HEK293T (cell line): Measurements from ENCODE around the gene CERS2.

ENCODE experiments used
- CTCF ChIA-PET: fragments of 350-600 bp; formaldehyde crosslinking; extraction: SDS; loops from one replicate; lab custom pipeline; 2021; ENCODE audit warnings: antibody characterized with exemption, inconsistent platforms; lab: Yijun Ruan, JAX
- POLR2A ChIA-PET: fragments of 350-600 bp; formaldehyde crosslinking; extraction: SDS; loops from one replicate; lab custom pipeline; 2020; ENCODE audit warnings: antibody characterized with exemption, inconsistent platforms; lab: Yijun Ruan, JAX
- DNase-seq: peaks from one replicate; pipeline ENCODE4 v3.0.0; 2012; ENCODE audit warnings: mixed read lengths; ENCODE audit errors: extremely low spot score
- ARNT ChIP-seq: fragments of 450-650 bp; IDR thresholded peaks from 2 replicates; pipeline ENCODE4 v1.6.1; 2017; ENCODE audit warnings: mild to moderate bottlenecking
- BHLHE40 ChIP-seq: fragments of 450-650 bp; IDR thresholded peaks from 2 replicates; pipeline ENCODE4 v1.6.1; 2016; ENCODE audit warnings: mild to moderate bottlenecking, moderate library complexity, borderline replicate concordance
- CTBP1 ChIP-seq: fragments of 450-650 bp; IDR thresholded peaks from 2 replicates; pipeline ENCODE4 v1.6.1; 2016; ENCODE audit warnings: borderline replicate concordance
- ELF4 ChIP-seq: fragments of 450-650 bp; IDR thresholded peaks from 2 replicates; pipeline ENCODE4 v1.6.1; 2017; ENCODE audit warnings: antibody characterized with exemption
- FOXA1 ChIP-seq: fragments of 450-650 bp; IDR thresholded peaks from 2 replicates; pipeline ENCODE4 v1.6.1; 2016; ENCODE audit warnings: mild to moderate bottlenecking
- FOXK2 ChIP-seq: fragments of 450-650 bp; IDR thresholded peaks from 2 replicates; pipeline ENCODE4 v1.6.1; 2016; ENCODE audit warnings: mild to moderate bottlenecking
- FOXM1 ChIP-seq: fragments of 450-650 bp; IDR thresholded peaks from 2 replicates; pipeline ENCODE4 v1.6.1; 2017; ENCODE audit warnings: mild to moderate bottlenecking, borderline replicate concordance
- HDGF ChIP-seq: fragments of 450-650 bp; IDR thresholded peaks from 2 replicates; pipeline ENCODE4 v1.6.1; 2017; ENCODE audit warnings: antibody characterized with exemption, borderline replicate concordance
- L3MBTL2 ChIP-seq: fragments of 450-650 bp; conservative IDR thresholded peaks from 2 replicates; pipeline ENCODE4 v1.6.1; 2016; ENCODE audit warnings: mild to moderate bottlenecking
- LEF1 ChIP-seq: fragments of 450-650 bp; IDR thresholded peaks from 2 replicates; pipeline ENCODE4 v1.6.1; 2017; ENCODE audit warnings: mild to moderate bottlenecking, borderline replicate concordance
- NFRKB ChIP-seq: fragments of 450-650 bp; IDR thresholded peaks from 2 replicates; pipeline ENCODE4 v1.6.1; 2016; ENCODE audit warnings: mild to moderate bottlenecking, moderate library complexity
- PKNOX1 ChIP-seq: fragments of 450-650 bp; IDR thresholded peaks from 2 replicates; pipeline ENCODE4 v1.6.1; 2016
- SP1 ChIP-seq: fragments of 450-650 bp; IDR thresholded peaks from 2 replicates; pipeline ENCODE4 v1.6.1; 2017
- SUZ12 ChIP-seq: fragments of 450-650 bp; IDR thresholded peaks from 2 replicates; pipeline ENCODE4 v1.6.1; 2016; ENCODE audit warnings: mild to moderate bottlenecking
- TARDBP ChIP-seq: fragments of 450-650 bp; IDR thresholded peaks from 2 replicates; pipeline ENCODE4 v1.6.1; 2016
- ZNF384 ChIP-seq: fragments of 450-650 bp; IDR thresholded peaks from 2 replicates; pipeline ENCODE4 v1.6.1; 2016

Gene CERS2

DNA sequence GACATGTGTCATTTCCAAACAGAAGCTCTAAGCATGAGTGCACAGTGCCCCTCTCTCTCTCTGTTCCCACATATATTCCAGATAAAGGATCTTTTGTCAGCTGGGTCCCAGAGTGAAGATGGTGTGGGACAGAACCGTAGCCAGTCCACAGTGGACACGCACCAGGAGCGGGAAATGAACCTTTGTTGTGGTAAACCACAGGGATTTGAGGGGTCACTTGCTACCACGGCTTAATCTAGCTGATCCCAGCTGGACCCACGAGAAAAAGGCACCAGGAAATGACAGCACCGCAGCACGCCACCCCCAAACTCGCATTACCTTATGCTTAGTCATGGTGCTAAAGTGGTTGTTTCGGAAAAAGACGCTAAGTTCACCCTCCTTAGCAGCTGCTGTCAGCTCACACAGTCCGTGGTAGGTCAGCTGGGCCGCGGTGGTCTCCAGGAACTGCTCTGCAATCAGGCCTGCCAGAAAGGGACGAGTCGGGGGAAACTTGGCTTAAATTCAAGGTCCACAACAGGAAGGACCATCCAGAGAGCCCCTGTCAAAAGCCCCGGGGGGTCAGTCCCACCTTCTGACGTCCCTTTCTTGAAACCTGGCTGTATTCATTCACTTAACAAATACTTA lies 24.5 kb upstream of the CERS2 start:
- TF ChIP-seq FOXM1, result no peak
- no peak for TF ChIP-seq CTBP1
- no peak for TF ChIP-seq L3MBTL2
- TF ChIP-seq NFRKB, result no peak
- TF ChIP-seq SUZ12, result no peak
- no peak for TF ChIP-seq HDGF
- no peak for TF ChIP-seq FOXK2
- no peak for TF ChIP-seq LEF1
- TF ChIP-seq PKNOX1, result no peak
- no peak for TF ChIP-seq SP1
- no peak for TF ChIP-seq TARDBP
- ChIA-PET CTCF (no interaction called here), POLR2A (interaction anchor here (0.5 to 2.7 kb wide), 3 partner anchors 8 to 370 kb away, joined by 3 to 14 read pairs (median 3); partner anchors contain the start of genes MINDY1 and PRUNE1)
- DNase-seq, result no peak

- no peak for DNase-seq
- ChIA-PET CTCF (interaction anchor here (0.9 to 4.7 kb wide), 3 partner anchors 8 to 49 kb away, joined by 3 to 70 read pairs (median 63); partner anchors contain the start of genes ANXA9, C1orf56 and MINDY1), POLR2A (interaction anchor here (2.7 kb wide), 1 partner anchor 9 kb away, joined by 14 read pairs; the partner anchor contains the start of gene MINDY1)
- TF ChIP-seq ELF4 (no peak), FOXA1 (no peak), CTBP1 (no peak)
Observed at GRCh38 chr1:150997949-150998348, 23.3 kb upstream of the CERS2 start.

DNA sequence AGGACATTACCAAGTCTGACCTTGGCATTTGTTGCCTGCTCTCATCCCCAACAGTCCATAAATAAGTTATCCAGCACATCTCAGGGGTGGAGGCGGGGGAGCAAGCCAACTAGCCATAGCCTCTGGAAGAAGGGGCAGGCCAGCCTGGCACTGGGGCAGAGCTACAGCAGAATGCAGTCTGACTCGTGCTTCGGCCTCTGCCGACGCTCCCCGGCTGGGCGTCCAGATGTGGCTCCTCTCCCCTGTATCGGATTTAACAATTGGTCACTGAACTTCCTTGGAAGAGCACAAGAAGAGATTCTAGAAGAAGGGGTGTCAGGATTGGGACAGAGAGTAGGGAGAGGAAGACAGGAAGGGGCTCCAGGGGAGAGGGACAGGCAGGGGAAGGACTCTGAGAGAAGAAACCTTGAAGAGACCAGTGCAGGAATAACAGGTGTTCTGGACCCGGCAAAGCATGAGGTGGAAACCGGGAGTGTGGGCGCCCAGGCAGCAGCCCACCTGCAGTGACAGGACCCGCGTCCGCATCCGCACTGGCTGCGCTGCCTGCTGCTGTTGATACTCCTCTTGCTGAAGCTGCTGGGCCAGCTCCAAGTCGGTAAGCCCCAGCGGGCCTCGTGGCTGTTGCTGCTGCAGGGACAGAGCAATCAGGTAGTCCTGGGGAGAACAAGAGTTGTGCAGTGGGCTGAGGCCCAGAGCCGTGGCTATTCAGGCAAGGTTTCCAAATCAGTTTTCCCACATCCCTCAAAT lies 22.7 kb upstream of the CERS2 start:
- ChIA-PET CTCF (interaction anchor here (0.6 to 4.7 kb wide), 5 partner anchors 9 to 436 kb away, joined by 3 to 70 read pairs (median 3); partner anchors contain the start of genes ANXA9, C1orf56 and MINDY1), POLR2A (interaction anchor here (0.7 to 2.7 kb wide), 2 partner anchors 10 to 38 kb away, joined by 4 to 14 read pairs; partner anchors contain the start of gene MINDY1)
- no peak for DNase-seq
- TF ChIP-seq BHLHE40 (no peak), NFRKB (no peak), LEF1 (no peak), SP1 (no peak)

GRCh38 chr1:150995896-150996295 lies 21.3 kb upstream of the CERS2 start:
- no peak for DNase-seq
- POLR2A ChIA-PET, result interaction anchor here (2.0 kb wide), 1 partner anchor 10 kb away, joined by 7 read pairs; the partner anchor contains the start of gene MINDY1

GRCh38 chr1:150995460-150995859 lies 20.8 kb upstream of the CERS2 start:
- no peak for DNase-seq
- POLR2A ChIA-PET, result interaction anchor here (2.0 kb wide), 1 partner anchor 11 kb away, joined by 7 read pairs; the partner anchor contains the start of gene MINDY1
- TF ChIP-seq TARDBP (no peak), PKNOX1 (no peak), HDGF (no peak), ARNT (no peak), L3MBTL2 (no peak)
- CTCF ChIA-PET, result interaction anchor here (0.6 to 4.7 kb wide), 11 partner anchors 10 to 739 kb away, joined by 3 to 70 read pairs (median 4); partner anchors contain the start of genes ANXA9, FALEC, MINDY1 and TARS2

More at GRCh38 chr1:150995896-150996295, 21.3 kb upstream of the CERS2 start:
- no peak for TF ChIP-seq BHLHE40
- no peak for TF ChIP-seq HDGF
- TF ChIP-seq SP1, result no peak
- TF ChIP-seq L3MBTL2, result 0 out of 2 replicates have a peak, but pooled peaks have one; percentile 22
- no peak for TF ChIP-seq PKNOX1
- CTCF ChIA-PET, result interaction anchor here (0.6 to 4.7 kb wide), 16 partner anchors 10 to 740 kb away, joined by 3 to 70 read pairs (median 4); partner anchors contain the start of genes ANXA9, FALEC, MINDY1 and TARS2

GRCh38 chr1:150994248-150994647 lies 19.6 kb upstream of the CERS2 start:
- TF ChIP-seq HDGF (no peak), NFRKB (no peak), FOXA1 (no peak), SP1 (no peak), PKNOX1 (no peak), TARDBP (no peak), CTBP1 (no peak), ARNT (no peak), FOXM1 (no peak), FOXK2 (no peak), SUZ12 (no peak), ELF4 (no peak), L3MBTL2 (no peak), BHLHE40 (no peak), ZNF384 (no peak), LEF1 (no peak)
- DNase-seq, result no peak
- ChIA-PET POLR2A (interaction anchor here (1.4 kb wide), 1 partner anchor 12 kb away, joined by 6 read pairs; the partner anchor contains the start of gene MINDY1), CTCF (interaction anchor here (0.6 to 4.7 kb wide), 4 partner anchors 10 to 507 kb away, joined by 4 to 70 read pairs (median 34); partner anchors contain the start of genes ANXA9, MINDY1 and TARS2)
